Measurements from ENCODE around the gene PHF3. TPM values are rescaled to one million over a fixed set of nuclear protein-coding genes. Genes with fewer than 3 reads are reported as not detected.

PHF3 gene
- total RNA-seq, 1 donor from 2014 or later = 42.7 TPM

DNA sequence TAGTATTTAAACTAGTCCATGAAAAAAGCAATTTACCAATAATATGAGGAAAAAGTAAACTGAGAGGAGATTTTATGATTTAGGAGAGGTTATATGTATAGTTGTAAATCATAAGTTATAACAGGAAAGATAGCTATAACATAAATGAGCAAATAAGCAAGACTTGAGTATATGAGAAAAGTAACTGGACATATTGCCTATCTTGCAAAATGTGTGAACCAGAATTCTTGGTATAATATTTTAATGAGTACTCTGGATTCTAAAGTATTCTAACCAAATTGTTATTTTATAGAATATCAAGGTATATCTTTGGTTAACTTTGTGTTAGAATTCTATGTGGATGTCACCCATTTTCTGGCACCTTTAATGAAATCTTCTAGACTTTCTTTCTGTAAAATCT, 124.6 kb downstream of the PHF3 start:
- Mint-ChIP-seq H3K4me1 (ENCODE audit: low read depth) (no peaks in the 10 kb centered on the region), H3K4me3 (no peak overlapping the region), H3K27me3 (ENCODE audit: insufficient read depth) (peaks cover 1% of the 10 kb centered on the region), H3K36me3 (ENCODE audit: low read depth) (no peaks in the 10 kb centered on the region), H3K9me3 (peaks cover 4% of the 10 kb centered on the region), H3K27ac (no peak overlapping the region)
- intact Hi-C loops (cut with micrococcal nuclease) = loop anchor here (5.0 kb wide), 2 partner anchors 458 to 693 kb away; no protein-coding TSS in a partner anchor
- no peak for DNase-seq (ENCODE audit: low spot score)

DNA sequence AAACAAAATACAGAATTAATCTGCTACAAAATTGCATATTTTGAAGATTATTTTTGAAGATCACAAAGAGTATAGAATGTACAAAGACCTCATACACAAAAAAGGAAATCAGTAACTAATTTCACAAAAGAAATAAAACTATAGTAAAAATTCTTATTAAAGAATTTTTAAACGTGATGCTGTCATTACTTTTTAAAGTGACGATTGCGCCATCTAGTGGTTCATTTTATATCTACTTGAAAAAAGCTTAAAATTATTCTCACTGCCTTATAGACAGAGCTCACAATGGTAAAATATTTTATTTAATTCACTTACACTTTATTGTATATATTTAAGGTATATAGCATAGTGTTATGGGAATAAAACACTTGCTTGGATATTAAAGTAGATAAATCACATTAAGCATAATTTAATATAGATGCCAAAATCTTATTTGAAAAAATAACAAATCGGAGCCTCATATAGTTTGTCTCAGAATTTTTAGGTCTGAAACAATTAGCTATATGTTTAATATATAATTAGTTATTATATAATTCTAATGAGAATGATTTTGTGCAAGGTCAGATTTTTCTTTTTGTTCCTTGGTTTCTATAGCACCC, 128.8 kb downstream of the PHF3 start:
- Mint-ChIP-seq H3K27me3 (ENCODE audit: insufficient read depth) (peaks cover 14% of the 10 kb centered on the region), H3K4me1 (ENCODE audit: low read depth) (no peaks in the 10 kb centered on the region), H3K27ac (no peak overlapping the region), H3K4me3 (no peak overlapping the region), H3K9me3 (no peaks in the 10 kb centered on the region), H3K36me3 (ENCODE audit: low read depth) (no peaks in the 10 kb centered on the region)
- intact Hi-C loops (cut with micrococcal nuclease) = loop anchor here (1.0 to 5.0 kb wide), 5 partner anchors 166 to 697 kb away; no protein-coding TSS in a partner anchor
- no peak for DNase-seq (ENCODE audit: low spot score)

Other genes with a start within 250 kb of the PHF3 start
- 80.0 and 84.7 TPM in 2 replicates for gene PTP4A1, start 63.3 kb upstream of the PHF3 start, total RNA-seq

Measured in activated T-helper 1 cell treated with anti-CD3 and anti-CD28 coated beads, Interleukin-12 subunit alpha, Interleukin-12 subunit beta, Interleukin-2, Interleukin-4 antibody, amounts not matched to agents 30 ng/mL and 10 ng/mL and 1 ng/mL, durations not matched to agents 14 hours and 24 hours and 36 hours (primary cell).